HEK293 (cell line): Measurements from ENCODE around the gene NNT.
"Not testable (repeated sequence)": the region's sequence is repeated elsewhere in the genome, so short reads cannot be mapped to it uniquely, and the experiment has no call there.

ENCODE experiments used
- FEZF1 ChIP-seq: fragments of 450-650 bp; formaldehyde crosslinking; IDR thresholded peaks from 2 replicates; pipeline ENCODE4 v1.5.1; 2016; ENCODE audit warnings: missing biosample characterization, missing genetic modification characterization
- MZF1 ChIP-seq: fragments of 450-650 bp; formaldehyde crosslinking; IDR thresholded peaks from 2 replicates; pipeline ENCODE4 v1.5.1; 2017; ENCODE audit warnings: missing biosample characterization, missing genetic modification characterization, borderline replicate concordance
- SETDB1 ChIP-seq: IDR thresholded peaks from one replicate; pipeline ENCODE4 v1.6.1; 2017; ENCODE audit warnings: mild to moderate bottlenecking, low read length, moderate library complexity, mixed read lengths; ENCODE audit not compliant: insufficient read length
- TCF7L2 ChIP-seq: IDR thresholded peaks from 2 replicates; pipeline ENCODE4 v1.6.1; 2011; ENCODE audit warnings: low read depth, mild to moderate bottlenecking, inconsistent platforms, low read length, moderate library complexity, borderline replicate concordance
- ZNF114 ChIP-seq: fragments of 450-650 bp; formaldehyde crosslinking; IDR thresholded peaks from 2 replicates; pipeline ENCODE4 v1.5.0; 2017; ENCODE audit warnings: missing biosample characterization, missing genetic modification characterization
- ZNF121 ChIP-seq: fragments of 450-650 bp; formaldehyde crosslinking; IDR thresholded peaks from 2 replicates; pipeline ENCODE4 v1.5.1; 2016; ENCODE audit warnings: missing biosample characterization, missing genetic modification characterization
- ZNF202 ChIP-seq: fragments of 450-650 bp; formaldehyde crosslinking; IDR thresholded peaks from 2 replicates; pipeline ENCODE4 v1.5.1; 2016; ENCODE audit warnings: missing biosample characterization, missing genetic modification characterization, borderline replicate concordance
- ZNF629 ChIP-seq: fragments of 450-650 bp; formaldehyde crosslinking; IDR thresholded peaks from 2 replicates; pipeline ENCODE4 v1.5.1; 2017; ENCODE audit warnings: missing biosample characterization, missing genetic modification characterization
- ZNF654 ChIP-seq: fragments of 450-650 bp; formaldehyde crosslinking; IDR thresholded peaks from 2 replicates; pipeline ENCODE4 v1.5.1; 2016; ENCODE audit warnings: low read depth, missing biosample characterization, missing genetic modification characterization
- TF ChIP-seq, protein P1 (sequence below): fragments of 450-650 bp; formaldehyde crosslinking; IDR thresholded peaks from 2 replicates; pipeline ENCODE4 v1.5.1; 2016; ENCODE audit warnings: missing biosample characterization, missing genetic modification characterization
- TF ChIP-seq, protein P2 (sequence below): fragments of 450-650 bp; formaldehyde crosslinking; IDR thresholded peaks from 2 replicates; pipeline ENCODE4 v1.5.1; 2016; ENCODE audit warnings: missing biosample characterization, missing genetic modification characterization
- TF ChIP-seq, protein P3 (sequence below): fragments of 450-650 bp; formaldehyde crosslinking; IDR thresholded peaks from 2 replicates; pipeline ENCODE4 v1.5.1; 2016; ENCODE audit warnings: missing biosample characterization, missing genetic modification characterization

DNA sequence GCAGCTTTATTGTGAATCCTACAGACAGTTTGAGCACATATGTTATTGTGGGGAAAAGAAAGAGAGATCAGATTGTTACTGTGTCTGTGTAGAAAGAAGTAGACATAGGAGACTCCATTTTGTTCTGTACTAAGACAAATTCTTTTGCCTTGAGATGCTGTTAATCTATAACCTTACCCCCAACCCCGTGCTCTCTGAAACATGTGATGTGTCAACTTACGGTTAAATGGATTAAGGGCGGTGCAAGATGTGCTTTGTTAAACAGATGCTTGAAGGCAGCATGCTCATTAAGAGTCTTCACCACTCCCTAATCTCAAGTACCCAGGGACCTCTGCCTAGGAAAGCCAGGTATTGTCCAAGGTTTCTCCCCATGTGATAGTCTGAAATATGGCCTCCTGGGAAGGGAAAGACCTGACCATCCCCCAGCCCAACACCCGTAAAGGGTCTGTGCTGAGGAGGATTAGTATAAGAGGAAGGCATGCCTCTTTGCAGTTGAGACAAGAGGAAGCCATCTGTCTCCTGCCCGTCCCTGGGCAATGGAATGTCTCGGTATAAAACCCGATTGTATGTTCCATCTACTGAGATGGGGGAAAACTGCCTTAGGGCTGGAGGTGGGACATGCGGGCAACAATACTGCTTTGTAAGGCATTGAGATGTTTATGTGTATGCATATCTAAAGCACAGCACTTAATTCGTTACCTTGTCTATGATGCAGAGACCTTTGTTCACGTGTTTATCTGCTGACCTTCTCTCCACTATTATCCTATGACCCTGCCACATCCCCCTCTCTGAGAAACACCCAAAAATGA, 22.4 kb upstream of the NNT start:
- not testable (repeated sequence) for TF ChIP-seq TCF7L2; MZF1; ZNF629 (tag by site-specific recombination); ZNF654 (tag by site-specific recombination); FEZF1 (tag by site-specific recombination); SETDB1; ZNF121 (tag by site-specific recombination); ZNF202 (tag by site-specific recombination); ZNF114
- TF ChIP-seq, protein P1, sequence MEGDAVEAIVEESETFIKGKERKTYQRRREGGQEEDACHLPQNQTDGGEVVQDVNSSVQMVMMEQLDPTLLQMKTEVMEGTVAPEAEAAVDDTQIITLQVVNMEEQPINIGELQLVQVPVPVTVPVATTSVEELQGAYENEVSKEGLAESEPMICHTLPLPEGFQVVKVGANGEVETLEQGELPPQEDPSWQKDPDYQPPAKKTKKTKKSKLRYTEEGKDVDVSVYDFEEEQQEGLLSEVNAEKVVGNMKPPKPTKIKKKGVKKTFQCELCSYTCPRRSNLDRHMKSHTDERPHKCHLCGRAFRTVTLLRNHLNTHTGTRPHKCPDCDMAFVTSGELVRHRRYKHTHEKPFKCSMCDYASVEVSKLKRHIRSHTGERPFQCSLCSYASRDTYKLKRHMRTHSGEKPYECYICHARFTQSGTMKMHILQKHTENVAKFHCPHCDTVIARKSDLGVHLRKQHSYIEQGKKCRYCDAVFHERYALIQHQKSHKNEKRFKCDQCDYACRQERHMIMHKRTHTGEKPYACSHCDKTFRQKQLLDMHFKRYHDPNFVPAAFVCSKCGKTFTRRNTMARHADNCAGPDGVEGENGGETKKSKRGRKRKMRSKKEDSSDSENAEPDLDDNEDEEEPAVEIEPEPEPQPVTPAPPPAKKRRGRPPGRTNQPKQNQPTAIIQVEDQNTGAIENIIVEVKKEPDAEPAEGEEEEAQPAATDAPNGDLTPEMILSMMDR (tag by site-specific recombination), result not testable (repeated sequence)
- TF ChIP-seq, protein P2, sequence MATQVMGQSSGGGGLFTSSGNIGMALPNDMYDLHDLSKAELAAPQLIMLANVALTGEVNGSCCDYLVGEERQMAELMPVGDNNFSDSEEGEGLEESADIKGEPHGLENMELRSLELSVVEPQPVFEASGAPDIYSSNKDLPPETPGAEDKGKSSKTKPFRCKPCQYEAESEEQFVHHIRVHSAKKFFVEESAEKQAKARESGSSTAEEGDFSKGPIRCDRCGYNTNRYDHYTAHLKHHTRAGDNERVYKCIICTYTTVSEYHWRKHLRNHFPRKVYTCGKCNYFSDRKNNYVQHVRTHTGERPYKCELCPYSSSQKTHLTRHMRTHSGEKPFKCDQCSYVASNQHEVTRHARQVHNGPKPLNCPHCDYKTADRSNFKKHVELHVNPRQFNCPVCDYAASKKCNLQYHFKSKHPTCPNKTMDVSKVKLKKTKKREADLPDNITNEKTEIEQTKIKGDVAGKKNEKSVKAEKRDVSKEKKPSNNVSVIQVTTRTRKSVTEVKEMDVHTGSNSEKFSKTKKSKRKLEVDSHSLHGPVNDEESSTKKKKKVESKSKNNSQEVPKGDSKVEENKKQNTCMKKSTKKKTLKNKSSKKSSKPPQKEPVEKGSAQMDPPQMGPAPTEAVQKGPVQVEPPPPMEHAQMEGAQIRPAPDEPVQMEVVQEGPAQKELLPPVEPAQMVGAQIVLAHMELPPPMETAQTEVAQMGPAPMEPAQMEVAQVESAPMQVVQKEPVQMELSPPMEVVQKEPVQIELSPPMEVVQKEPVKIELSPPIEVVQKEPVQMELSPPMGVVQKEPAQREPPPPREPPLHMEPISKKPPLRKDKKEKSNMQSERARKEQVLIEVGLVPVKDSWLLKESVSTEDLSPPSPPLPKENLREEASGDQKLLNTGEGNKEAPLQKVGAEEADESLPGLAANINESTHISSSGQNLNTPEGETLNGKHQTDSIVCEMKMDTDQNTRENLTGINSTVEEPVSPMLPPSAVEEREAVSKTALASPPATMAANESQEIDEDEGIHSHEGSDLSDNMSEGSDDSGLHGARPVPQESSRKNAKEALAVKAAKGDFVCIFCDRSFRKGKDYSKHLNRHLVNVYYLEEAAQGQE, result not testable (repeated sequence)
- TF ChIP-seq, protein P3, sequence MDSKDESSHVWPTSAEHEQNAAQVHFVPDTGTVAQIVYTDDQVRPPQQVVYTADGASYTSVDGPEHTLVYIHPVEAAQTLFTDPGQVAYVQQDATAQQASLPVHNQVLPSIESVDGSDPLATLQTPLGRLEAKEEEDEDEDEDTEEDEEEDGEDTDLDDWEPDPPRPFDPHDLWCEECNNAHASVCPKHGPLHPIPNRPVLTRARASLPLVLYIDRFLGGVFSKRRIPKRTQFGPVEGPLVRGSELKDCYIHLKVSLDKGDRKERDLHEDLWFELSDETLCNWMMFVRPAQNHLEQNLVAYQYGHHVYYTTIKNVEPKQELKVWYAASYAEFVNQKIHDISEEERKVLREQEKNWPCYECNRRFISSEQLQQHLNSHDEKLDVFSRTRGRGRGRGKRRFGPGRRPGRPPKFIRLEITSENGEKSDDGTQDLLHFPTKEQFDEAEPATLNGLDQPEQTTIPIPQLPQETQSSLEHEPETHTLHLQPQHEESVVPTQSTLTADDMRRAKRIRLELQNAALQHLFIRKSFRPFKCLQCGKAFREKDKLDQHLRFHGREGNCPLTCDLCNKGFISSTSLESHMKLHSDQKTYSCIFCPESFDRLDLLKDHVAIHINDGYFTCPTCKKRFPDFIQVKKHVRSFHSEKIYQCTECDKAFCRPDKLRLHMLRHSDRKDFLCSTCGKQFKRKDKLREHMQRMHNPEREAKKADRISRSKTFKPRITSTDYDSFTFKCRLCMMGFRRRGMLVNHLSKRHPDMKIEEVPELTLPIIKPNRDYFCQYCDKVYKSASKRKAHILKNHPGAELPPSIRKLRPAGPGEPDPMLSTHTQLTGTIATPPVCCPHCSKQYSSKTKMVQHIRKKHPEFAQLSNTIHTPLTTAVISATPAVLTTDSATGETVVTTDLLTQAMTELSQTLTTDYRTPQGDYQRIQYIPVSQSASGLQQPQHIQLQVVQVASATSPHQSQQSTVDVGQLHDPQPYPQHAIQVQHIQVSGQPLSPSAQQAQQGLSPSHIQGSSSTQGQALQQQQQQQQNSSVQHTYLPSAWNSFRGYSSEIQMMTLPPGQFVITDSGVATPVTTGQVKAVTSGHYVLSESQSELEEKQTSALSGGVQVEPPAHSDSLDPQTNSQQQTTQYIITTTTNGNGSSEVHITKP (tag by site-specific recombination), result not testable (repeated sequence)
